GM12878 (cell line): Measurements from ENCODE around the gene PTPRN2. TPM values are rescaled to one million over a fixed set of nuclear protein-coding genes. Genes with fewer than 3 reads are reported as not detected.

Experiments used
- ATAC-seq: fragments of 200-7000 bp; cut with Tn5 transposase; 3 replicates; pipeline ENCODE4 v1.9.1; 2020; ENCODE audit warnings: mild to moderate bottlenecking, moderate library complexity
- BruUV-seq: library from RNA; stranded (reverse); fragments of 400-500 nt; replicated peaks from 2 replicates; lab custom pipeline; 2021; lab: Mats Ljungman, UMichigan
- CTCF ChIA-PET: fragments of 300-600 bp; sonication (Branson Sonifier 250); formaldehyde crosslinking; extraction: SDS; loops from one replicate; lab custom pipeline; 2021; ENCODE audit warnings: inconsistent platforms; lab: Yijun Ruan, JAX
- POLR2A ChIA-PET: fragments of 350-600 bp; formaldehyde crosslinking; extraction: SDS; loops from one replicate; lab custom pipeline; 2021; ENCODE audit warnings: inconsistent platforms; lab: Charles Lee
- RAD21 ChIA-PET: fragments of 300-600 bp; sonication (Branson Sonifier 250); formaldehyde crosslinking; loops from one replicate; lab custom pipeline; 2023; ENCODE audit warnings: antibody characterized with exemption; ENCODE audit not compliant: unreplicated experiment; lab: Charles Lee
- SMC1A ChIA-PET: fragments of 300-600 bp; sonication (Branson Sonifier 250); formaldehyde crosslinking; loops from one replicate; lab custom pipeline; 2023; ENCODE audit not compliant: unreplicated experiment, uncharacterized antibody; lab: Charles Lee
- DNase-seq: peaks from one replicate; pipeline ENCODE4 v3.0.0-alpha.2; 2011; ENCODE audit warnings: low read depth, low spot score
- FAIRE-seq: peaks from 3 replicates; lab custom pipeline; 2011; peaks lifted over from hg19 to GRCh38; lab: Jason Lieb, UNC
- H2AFZ ChIP-seq: 2 replicates; pipeline ENCODE4 v1.6.0; 2011; ENCODE audit warnings: low read depth, low read length, control low read depth; ENCODE audit not compliant: control insufficient read depth
- H3K27ac ChIP-seq: 2 replicates; pipeline ENCODE4 v1.5.1; 2011; ENCODE audit warnings: control low read depth; ENCODE audit not compliant: control insufficient read depth, insufficient read depth
- H3K27me3 ChIP-seq, 2 experiments: replicated peaks in 1 of 2; 2 replicates each; pipeline versions ENCODE4 v1.6.0 to v1.6.1; 2011; ENCODE audit warnings: low read length in 1 of 2; ENCODE audit not compliant: control insufficient read depth in 2 of 2, insufficient read depth in 2 of 2
- H3K36me3 ChIP-seq, 2 experiments: 2 replicates each; pipeline ENCODE4 v1.5.1; 2011; ENCODE audit warnings: low read length in 1 of 2; ENCODE audit not compliant: control insufficient read depth in 2 of 2, insufficient read depth in 2 of 2
- H3K4me1 ChIP-seq: 2 replicates; pipeline ENCODE4 v1.6.1; 2011; ENCODE audit warnings: mild to moderate bottlenecking, low read length, moderate library complexity, mixed read lengths; ENCODE audit not compliant: control insufficient read depth, insufficient read depth
- H3K4me2 ChIP-seq: 2 replicates; pipeline ENCODE4 v1.6.0; 2011; ENCODE audit warnings: control low read depth; ENCODE audit not compliant: control insufficient read depth, insufficient read depth
- H3K4me3 ChIP-seq: fragments of 200-600 bp; sonication (generic); 2 replicates; pipeline ENCODE4 v1.5.1; 2016
- H3K79me2 ChIP-seq: 2 replicates; pipeline ENCODE4 v1.6.0; 2011; ENCODE audit warnings: low read length; ENCODE audit not compliant: control insufficient read depth, insufficient read depth
- H3K9ac ChIP-seq: 2 replicates; pipeline ENCODE4 v1.8.0; 2011; ENCODE audit warnings: low read length, control low read depth, mixed read lengths; ENCODE audit not compliant: control insufficient read depth, insufficient read depth
- H3K9me3 ChIP-seq: replicated peaks from 3 replicates; pipeline ENCODE4 v1.5.1; 2011; ENCODE audit warnings: mild to moderate bottlenecking, low read length; ENCODE audit not compliant: control insufficient read depth, insufficient read depth
- H4K20me1 ChIP-seq: 2 replicates; pipeline ENCODE4 v1.6.0; 2011; ENCODE audit not compliant: control insufficient read depth, insufficient read depth
- CREM ChIP-seq: IDR thresholded peaks from 2 replicates; pipeline ENCODE4 v1.6.1; 2014; ENCODE audit warnings: antibody characterized with exemption, low read depth
- FOS ChIP-seq: IDR thresholded peaks from 3 replicates; pipeline ENCODE4 v1.6.1; 2011; ENCODE audit warnings: borderline replicate concordance; ENCODE audit not compliant: insufficient read length; ENCODE audit errors: extremely low read depth
- MEF2A ChIP-seq: IDR thresholded peaks from 2 replicates; pipeline ENCODE4 v1.6.1; 2011; ENCODE audit warnings: low read depth, mild to moderate bottlenecking, low read length, moderate library complexity; ENCODE audit not compliant: insufficient read depth
- NFYB ChIP-seq: IDR thresholded peaks from 2 replicates; pipeline ENCODE4 v1.6.1; 2011; ENCODE audit warnings: low read depth, mild to moderate bottlenecking, low read length, improper control_type of control experiment, moderate library complexity; ENCODE audit not compliant: insufficient read depth
- NR2C2 ChIP-seq: IDR thresholded peaks from 2 replicates; pipeline ENCODE4 v1.6.1; 2011; ENCODE audit warnings: borderline replicate concordance, low read depth; ENCODE audit not compliant: control insufficient read depth, insufficient read length
- POU2F2 ChIP-seq: IDR thresholded peaks from 3 replicates; pipeline ENCODE4 v1.6.1; 2011; ENCODE audit warnings: low read depth, mild to moderate bottlenecking, low read length, borderline replicate concordance
- RB1 ChIP-seq: fragments of 450-650 bp; formaldehyde crosslinking; IDR thresholded peaks from 2 replicates; pipeline ENCODE4 v1.6.1; 2017; ENCODE audit warnings: mild to moderate bottlenecking, borderline replicate concordance
- WGBS: methylation state at CpG from one replicate; pipeline ENCODE4 v1.1.6; 2016; ENCODE audit warnings: low lambda C conversion rate; ENCODE audit not compliant: insufficient replicate concordance, insufficient coverage; ENCODE audit errors: missing lambda C conversion rate; 5-methylcytosine and 5-hydroxymethylcytosine counted together
- in situ Hi-C: fragments of 300-500 bp; cut with MboI; formaldehyde crosslinking; loops from 9 replicates; pipeline ENCODE4 v1.14.3; 2018; ENCODE audit warnings: mixed read lengths
- intact Hi-C: fragments of 100-400 bp; cut with micrococcal nuclease; formaldehyde crosslinking; loops from one replicate; pipeline ENCODE4 v1.14.2; 2022; ENCODE audit not compliant: unreplicated experiment
- polyA plus RNA-seq, 11 experiments: library from polyadenylated mRNA; depleted of rRNA in 4 of 11; unstranded in 6 of 11; stranded (reverse) in 5 of 11; fragments of >200 nt; fragmentation: Nextera tagmentation in 4 of 11; fragmentation: Illumina TruSeq in 1 of 11; extraction: Ambion mirVana in 4 of 11; extraction: Trizol in 1 of 11; gene quantifications; 1 replicate in 1 of 11; 2 replicates in 10 of 11; pipeline versions ENCODE4 v1.2.1 to v1.2.3, GENCODE V29; 2011 to 2016; ENCODE audit warnings: inconsistent platforms in 2 of 11, missing spikeins in 2 of 11, low read depth in 1 of 11
- total RNA-seq, 4 experiments: library from RNA; depleted of rRNA in 3 of 4; stranded (reverse); fragments of >200 nt in 3 of 4; fragmentation: Illumina TruSeq in 1 of 4; extraction: Trizol in 1 of 4; gene quantifications; 2 replicates each; pipeline versions ENCODE4 v1.2.1 to v1.2.3, GENCODE V29; 2013 to 2021
- TF ChIP-seq, protein P1 (sequence below): IDR thresholded peaks from 2 replicates; pipeline ENCODE4 v1.6.1; 2012; ENCODE audit warnings: low read depth, low read length, improper control_type of control experiment
- TF ChIP-seq, protein P2 (sequence below): fragments of 450-650 bp; IDR thresholded peaks from 2 replicates; pipeline ENCODE4 v1.6.1; 2017; ENCODE audit warnings: mild to moderate bottlenecking, moderate library complexity

PTPRN2 gene
- total and polyA plus RNA-seq, 10 of the 15 experiments (the other 5 are each of a cell fraction or from before 2014, with no cell fraction given) = 5.4 TPM; not detected in 9

DNA sequence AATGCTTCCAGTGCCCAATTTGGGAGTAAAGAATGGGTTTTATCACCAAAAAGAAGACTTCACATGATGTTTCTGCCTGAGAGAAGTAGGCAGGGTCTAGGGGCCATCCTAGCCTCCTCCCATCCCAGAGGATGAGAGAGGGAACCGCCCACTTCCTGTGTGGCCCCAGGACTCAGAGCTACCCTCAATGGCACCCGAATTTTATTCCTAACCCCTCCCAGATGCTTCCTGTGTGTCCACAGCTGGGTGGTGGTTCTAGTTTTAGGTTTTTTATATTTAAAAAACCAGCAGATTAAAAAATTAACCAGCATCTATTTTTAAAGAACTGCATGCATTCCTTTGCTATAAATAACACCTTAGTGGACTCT is 583.5 kb downstream of the PTPRN2 start:
- H3K4me3 ChIP-seq = no peak overlapping the region
- no peak for TF ChIP-seq NR2C2
- TF ChIP-seq, protein P1, sequence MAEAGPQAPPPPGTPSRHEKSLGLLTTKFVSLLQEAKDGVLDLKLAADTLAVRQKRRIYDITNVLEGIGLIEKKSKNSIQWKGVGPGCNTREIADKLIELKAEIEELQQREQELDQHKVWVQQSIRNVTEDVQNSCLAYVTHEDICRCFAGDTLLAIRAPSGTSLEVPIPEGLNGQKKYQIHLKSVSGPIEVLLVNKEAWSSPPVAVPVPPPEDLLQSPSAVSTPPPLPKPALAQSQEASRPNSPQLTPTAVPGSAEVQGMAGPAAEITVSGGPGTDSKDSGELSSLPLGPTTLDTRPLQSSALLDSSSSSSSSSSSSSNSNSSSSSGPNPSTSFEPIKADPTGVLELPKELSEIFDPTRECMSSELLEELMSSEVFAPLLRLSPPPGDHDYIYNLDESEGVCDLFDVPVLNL = no peak
- no peak for TF ChIP-seq POU2F2
- TF ChIP-seq, protein P2, sequence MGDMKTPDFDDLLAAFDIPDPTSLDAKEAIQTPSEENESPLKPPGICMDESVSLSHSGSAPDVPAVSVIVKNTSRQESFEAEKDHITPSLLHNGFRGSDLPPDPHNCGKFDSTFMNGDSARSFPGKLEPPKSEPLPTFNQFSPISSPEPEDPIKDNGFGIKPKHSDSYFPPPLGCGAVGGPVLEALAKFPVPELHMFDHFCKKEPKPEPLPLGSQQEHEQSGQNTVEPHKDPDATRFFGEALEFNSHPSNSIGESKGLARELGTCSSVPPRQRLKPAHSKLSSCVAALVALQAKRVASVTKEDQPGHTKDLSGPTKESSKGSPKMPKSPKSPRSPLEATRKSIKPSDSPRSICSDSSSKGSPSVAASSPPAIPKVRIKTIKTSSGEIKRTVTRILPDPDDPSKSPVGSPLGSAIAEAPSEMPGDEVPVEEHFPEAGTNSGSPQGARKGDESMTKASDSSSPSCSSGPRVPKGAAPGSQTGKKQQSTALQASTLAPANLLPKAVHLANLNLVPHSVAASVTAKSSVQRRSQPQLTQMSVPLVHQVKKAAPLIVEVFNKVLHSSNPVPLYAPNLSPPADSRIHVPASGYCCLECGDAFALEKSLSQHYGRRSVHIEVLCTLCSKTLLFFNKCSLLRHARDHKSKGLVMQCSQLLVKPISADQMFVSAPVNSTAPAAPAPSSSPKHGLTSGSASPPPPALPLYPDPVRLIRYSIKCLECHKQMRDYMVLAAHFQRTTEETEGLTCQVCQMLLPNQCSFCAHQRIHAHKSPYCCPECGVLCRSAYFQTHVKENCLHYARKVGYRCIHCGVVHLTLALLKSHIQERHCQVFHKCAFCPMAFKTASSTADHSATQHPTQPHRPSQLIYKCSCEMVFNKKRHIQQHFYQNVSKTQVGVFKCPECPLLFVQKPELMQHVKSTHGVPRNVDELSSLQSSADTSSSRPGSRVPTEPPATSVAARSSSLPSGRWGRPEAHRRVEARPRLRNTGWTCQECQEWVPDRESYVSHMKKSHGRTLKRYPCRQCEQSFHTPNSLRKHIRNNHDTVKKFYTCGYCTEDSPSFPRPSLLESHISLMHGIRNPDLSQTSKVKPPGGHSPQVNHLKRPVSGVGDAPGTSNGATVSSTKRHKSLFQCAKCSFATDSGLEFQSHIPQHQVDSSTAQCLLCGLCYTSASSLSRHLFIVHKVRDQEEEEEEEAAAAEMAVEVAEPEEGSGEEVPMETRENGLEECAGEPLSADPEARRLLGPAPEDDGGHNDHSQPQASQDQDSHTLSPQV = no peak
- no peak for TF ChIP-seq MEF2A
- TF ChIP-seq FOS = no peak
- TF ChIP-seq NFYB = no peak
- no peak for TF ChIP-seq CREM
- no peak for TF ChIP-seq RB1
- H3K36me3 ChIP-seq = no peaks in the 10 kb centered on the region
- no peaks in the 10 kb centered on the region for H3K4me1 ChIP-seq
- H3K79me2 ChIP-seq = no peaks in the 10 kb centered on the region
- ATAC-seq (no peak), FAIRE-seq (no peak), DNase-seq (no peak)
- no peak overlapping the region for H3K27ac ChIP-seq
- intact Hi-C loops (no loop called here), in situ Hi-C loops (no loop called here)
- no peak overlapping the region for H3K9ac ChIP-seq
- ChIA-PET RAD21 (no interaction called here), SMC1A (no interaction called here), POLR2A (no interaction called here), CTCF (no interaction called here)
- H2AFZ ChIP-seq = no peak overlapping the region
- no peaks in the 10 kb centered on the region for H3K27me3 ChIP-seq
- H4K20me1 ChIP-seq = no peaks in the 10 kb centered on the region
- 17% methylated on average over 2 of the region's 2 CpGs for WGBS
- BruUV-seq = no TSS peak
- peaks cover 1% of the 10 kb centered on the region; the same call in 1 of the 3 replicates for H3K9me3 ChIP-seq
- no peak overlapping the region for H3K4me2 ChIP-seq
